Measurements from ENCODE around the gene TMEM121.

The TMEM121 gene

GRCh38 chr14:105487449-105487985 lies 38.9 kb upstream of the TMEM121 start:
- DNase-seq = peak; percentile 75

DNA sequence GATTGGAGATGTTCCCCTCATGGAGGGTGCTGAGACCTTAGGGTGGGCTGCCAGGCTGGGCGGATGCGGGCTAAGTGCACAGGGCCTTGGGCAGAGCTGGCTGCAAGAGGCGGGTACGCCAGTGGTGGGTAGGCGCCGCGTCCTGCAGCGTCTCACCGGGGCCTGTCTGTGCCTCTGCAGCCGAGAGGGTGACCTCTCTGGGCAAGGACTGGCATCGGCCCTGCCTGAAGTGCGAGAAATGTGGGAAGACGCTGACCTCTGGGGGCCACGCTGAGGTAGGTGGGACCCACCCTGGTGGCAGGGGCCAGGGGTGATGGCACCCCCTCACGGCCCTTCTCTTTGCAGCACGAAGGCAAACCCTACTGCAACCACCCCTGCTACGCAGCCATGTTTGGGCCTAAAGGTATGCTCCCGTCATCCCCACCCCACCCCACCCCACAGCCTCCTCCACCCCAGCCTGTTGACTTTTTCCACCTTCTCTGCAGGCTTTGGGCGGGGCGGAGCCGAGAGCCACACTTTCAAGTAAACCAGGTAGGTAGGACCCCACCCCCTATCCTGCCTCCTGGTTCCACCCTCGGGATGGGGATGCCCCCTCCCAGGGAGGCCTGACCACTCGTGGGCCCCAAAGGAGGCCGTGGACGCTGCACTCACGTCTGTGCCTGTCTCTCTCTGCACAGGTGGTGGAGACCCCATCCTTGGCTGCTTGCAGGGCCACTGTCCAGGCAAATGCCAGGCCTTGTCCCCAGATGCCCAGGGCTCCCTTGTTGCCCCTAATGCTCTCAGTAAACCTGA lies 38.2 kb upstream of the TMEM121 start:
- DNase-seq = peak; percentile 36

- no peak for DNase-seq
Measured at GRCh38 chr14:105488781-105489541, 37.4 kb upstream of the TMEM121 start.

- DNase-seq = peak; percentile 90
Measured at GRCh38 chr14:105489542-105490266, 36.7 kb upstream of the TMEM121 start.

- no peak for DNase-seq
Measured at GRCh38 chr14:105490267-105490571, 36.2 kb upstream of the TMEM121 start.

DNA sequence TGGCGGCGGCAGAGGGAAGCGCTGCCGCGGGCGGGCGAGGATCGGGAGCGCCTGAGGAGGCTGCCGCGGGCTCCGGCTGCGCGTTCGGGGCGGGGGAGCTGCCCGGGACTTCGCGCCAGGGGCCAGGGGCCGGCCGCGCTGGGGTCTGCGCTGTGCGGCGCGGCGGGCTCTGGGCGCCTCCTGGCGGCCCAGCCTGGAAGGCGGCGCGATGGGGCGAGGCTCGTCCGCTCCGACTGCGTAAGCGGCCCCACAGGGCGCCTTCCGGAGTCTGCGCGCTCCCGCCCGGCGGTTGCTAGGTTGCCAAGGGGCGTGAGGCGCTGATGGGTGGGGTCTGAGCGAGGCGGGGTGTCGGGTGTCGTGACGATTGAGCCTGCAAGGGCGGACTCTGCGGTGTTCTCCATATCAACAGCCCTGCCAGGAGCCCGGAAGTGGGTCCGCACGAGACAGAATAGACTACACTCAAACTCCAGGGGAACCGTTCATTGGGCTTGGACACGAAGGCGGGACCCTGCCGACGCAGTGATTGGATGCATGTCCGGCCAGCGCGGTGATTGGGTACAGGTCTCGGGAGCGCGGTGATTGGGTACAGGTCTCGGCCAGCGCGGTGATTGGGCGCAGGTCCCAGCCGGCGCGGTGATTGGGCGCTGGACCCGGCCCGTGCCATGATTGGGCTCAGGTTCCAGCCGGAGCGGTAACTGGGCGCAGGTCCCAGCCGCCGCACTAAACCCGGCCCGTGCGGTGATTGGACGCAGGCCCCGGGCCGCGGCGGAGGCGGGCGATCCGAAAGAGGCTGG lies 35.6 kb upstream of the TMEM121 start, which contains the start of gene TEDC1:
TSS of gene TEDC1 (plus strand) at position 675 of the 794 bp plus-strand sequence. CDS start 130 bp downstream, outside the sequence.
- DNase-seq = peak; percentile 100

DNA sequence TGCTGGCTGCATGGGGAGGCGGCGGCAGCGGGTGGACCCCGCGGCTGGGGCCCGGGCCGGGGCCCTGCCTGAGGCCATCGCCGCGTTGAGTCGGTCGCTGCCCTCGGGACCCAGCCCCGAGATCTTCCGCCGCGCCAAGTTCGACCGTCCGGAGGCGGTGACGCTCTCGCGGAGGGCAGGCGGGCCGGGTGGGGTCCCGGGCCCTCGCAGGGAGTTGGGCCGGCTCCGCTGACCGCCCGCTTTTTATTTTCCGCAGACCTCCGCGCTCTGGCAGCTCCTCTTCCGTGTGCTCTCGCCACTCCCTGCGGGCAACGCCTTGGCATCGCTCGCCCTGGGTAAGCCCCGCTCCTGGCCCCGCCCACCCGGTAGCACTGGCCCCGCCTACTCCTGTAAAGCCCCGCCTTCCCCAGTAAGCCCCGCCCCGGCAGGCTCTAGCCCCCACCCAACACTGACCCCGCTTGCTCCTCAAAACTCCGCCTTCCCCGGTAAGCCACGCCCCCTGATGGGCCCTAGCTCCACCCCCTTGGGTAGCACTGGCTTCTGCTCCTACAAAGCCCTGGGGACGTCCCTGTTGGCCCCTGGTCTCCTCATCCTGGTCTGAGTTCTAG lies 34.9 kb upstream of the TMEM121 start:
- DNase-seq = peak; percentile 96

- no peak for DNase-seq
Measured at GRCh38 chr14:105492031-105492970, 34.1 kb upstream of the TMEM121 start.

DNA sequence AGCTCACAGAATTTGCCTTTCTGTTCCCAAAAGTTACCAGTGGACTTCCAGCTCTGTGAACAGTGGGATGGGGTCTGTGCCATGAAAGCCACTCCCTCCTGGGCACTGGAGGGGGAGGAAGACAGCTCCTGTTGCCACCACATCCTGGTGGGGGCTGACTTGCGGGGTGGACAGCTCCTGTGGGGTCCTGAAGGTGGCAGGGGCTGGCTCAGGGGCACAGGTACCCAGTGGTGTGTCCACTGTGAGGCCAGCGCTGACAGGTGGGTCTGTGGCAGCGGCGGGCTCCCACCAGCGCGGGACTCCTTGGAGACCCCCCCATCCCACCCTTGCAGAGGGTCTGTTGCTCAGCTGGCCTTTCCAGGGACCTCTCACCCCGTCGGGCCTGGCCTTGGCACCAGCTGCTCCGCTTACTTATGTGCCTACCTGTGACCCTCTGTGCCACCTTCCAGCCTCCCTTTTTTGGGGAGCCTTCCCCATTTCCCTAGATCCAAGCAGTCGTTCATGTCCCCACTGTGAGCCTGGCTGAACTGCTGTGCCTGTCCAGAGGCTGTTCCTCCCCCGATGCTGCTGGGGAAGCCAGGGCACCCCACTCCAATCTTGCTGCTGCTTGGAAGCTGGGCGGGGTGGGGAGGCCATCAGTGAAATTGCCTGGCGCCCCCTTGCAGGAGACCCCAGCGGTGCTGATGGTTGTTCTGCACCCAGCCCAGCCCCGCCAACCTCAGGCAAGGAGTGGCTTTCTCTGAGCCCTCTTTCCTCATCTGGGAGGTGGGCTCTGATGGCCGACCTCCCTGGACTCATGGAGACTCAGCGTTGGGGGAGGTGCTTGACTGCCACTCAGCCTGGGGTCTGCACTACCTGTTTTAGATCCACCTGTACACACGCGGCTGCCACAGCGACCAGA lies 33.2 kb upstream of the TMEM121 start:
- DNase-seq = no peak

DNA sequence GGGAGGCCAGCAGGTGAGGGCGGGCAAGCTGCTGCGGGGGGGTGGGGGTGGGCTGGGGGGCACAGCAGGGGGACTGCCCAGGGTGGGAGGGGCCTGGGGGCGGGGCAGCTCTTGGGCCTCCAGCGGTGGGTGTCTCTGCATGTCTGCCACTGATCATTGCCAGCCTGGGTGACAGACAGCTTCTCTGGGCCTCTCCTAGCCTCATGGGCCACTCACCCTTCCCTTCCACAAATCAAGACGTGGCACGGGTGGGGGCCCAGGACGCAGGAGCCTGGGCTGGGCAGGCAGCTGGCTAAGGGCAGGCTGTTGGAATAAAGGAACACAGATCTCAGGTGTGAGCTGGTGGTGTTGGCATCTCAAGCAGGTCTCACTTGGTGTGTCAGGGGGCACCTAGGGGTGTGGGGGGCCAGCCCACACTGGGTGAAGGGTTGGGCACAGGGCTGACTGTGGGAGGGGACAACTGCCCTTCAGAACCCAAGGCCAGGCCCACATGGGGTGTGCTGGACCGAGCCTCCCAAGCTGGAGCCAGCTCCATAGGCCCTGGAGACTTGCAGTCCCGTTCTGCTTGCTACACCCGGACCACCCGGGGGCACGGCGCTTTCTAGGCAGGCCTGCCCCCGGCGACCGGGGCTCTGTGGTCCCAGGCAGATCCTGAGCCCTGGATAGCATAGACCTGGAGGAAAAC lies 32.3 kb upstream of the TMEM121 start:
- DNase-seq = no peak

DNA sequence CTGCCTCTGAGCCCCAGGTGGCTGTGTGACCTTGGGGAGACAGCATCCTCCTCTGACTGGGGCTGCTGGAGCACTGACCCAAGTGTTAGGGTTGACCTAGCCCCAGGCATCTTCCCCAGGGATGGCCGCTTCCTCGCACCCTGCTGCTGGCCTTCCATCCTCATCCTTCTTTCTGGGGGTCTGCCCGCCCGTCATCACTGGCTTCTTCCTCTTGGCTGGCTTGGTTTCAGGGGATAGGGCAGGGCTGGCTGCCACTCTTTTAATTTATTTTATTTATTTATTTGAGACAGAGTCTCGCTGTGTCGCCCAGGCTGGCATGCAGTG lies 31.8 kb upstream of the TMEM121 start:
- DNase-seq = no peak

GRCh38 chr14:105495101-105495989 lies 31.0 kb upstream of the TMEM121 start:
- no peak for DNase-seq

DNA sequence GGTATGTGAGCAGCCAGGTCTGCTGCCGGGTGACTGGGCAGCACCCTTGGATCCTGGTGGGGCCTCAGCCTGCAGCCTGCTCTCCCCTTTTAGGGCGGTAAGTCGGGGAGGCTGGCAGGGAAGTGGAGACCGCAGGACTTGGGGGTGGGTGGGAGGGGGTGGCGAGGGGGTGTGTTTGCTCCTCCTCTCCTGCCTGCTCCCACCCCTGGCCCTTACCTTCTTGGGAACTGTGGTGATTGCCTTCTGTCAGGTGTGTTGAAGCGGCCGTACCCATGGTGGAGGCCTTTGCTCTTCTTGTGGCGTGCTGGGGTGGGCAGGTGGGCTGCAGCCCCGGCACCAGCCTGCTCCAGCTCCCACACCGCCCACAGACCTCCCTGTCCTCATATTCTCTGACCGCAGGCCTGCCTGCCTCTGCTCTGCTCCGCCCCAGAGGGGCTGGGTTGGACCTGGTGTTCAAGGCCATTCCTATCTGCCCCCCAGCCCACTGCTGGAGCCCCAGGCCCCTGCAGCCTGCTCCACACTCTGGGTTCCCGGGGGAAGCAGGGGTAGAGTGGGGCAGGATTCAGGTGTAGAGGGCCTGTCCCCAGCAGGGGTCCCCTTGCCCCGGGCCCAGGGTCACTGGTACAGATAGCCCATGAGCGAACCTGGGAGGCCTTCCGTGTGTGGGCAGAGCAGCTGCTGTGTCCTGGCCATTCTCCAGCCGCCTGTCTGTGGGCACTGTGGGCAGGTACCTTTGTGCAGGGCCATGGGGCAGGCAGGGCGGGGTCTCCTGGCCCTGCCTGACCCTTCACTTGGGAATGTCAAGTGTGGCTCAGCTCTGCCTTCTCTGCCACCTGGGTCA lies 30.2 kb upstream of the TMEM121 start:
- no peak for DNase-seq

DNA sequence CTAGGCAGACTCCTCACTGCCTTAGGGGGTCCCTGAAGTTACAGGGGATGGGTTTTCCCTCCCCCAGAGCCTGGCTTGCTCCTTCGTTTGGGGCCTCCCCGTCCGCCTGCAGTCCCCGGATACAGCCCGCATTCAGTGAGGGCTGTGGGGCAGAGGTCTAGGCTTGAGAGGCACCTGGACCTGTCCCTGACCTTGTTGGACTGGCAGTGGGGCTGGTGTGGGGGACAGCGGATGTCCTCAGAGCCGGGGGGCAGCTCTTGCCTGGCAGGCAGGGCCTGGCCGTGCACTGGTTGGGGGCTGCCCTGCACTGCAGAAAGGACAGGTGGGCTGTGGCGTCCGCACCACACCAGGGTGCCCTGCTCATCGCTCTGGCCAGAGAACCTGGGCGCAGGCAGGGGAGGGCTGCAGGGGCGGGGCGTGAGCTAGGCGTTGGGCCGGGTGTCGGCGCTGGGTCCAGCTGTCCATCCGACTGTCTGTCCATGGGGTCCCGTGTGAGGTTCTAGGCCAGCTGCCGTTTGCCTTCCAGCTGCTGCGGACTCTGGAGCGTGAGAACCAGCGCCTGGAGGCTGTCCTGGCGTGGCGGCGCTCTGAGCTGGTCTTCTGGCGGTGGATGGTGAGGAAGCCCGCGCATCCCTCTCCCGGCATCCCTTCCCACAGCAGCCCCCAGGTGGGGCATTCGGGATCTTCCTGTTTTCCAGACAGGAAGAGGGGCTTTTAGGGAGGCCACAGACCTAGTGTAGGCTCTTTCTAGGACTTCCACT lies 29.4 kb upstream of the TMEM121 start:
- no peak for DNase-seq

GRCh38 chr14:105497671-105498429 lies 28.5 kb upstream of the TMEM121 start:
- no peak for DNase-seq

Measured in activated CD4-positive, alpha-beta T cell treated with anti-CD3 and anti-CD28 coated beads, Interleukin-2, Interleukin-6, amounts not matched to agents 100 ng/mL and 50 ng/mL, durations not matched to agents 16 hours and 8 hours (primary cell).